Measurements from ENCODE around the gene DNAH17. TPM values are rescaled to one million over a fixed set of nuclear protein-coding genes. Genes with fewer than 3 reads are reported as not detected.

DNAH17 gene
- total and polyA plus RNA-seq, 2 of the 13 experiments (the other 11 are each of a cell fraction or from before 2014, with no cell fraction given): 0.86 to 1.6 TPM

- ChIA-PET CTCF (ENCODE audit: low intra/inter-chr PET ratio, low total read pairs) (no interaction called here), POLR2A (interaction anchor here (0.6 to 3.2 kb wide), 2 partner anchors 10 to 416 kb away, joined by 3 to 11 read pairs; no protein-coding TSS in a partner anchor)
- DNase-seq (ENCODE audit: low spot score) (no peak), ATAC-seq (no peak), FAIRE-seq (no peak)
- Histone ChIP-seq H3K36me3 (replicated peaks in 1 of 2; ENCODE audit: control insufficient read depth in 1 of 2, insufficient read depth in 2 of 2, low read length in 2 of 2) (no peaks in the 10 kb centered on the region), H3K9ac (ENCODE audit: insufficient read depth, low read depth, low read length) (no peak overlapping the region), H3K4me1 (ENCODE audit: insufficient read depth, low read length) (peaks cover 17% of the 10 kb centered on the region), H3K27me3 (ENCODE audit: control insufficient read depth in 1 of 2, insufficient read depth in 2 of 2, low read length in 2 of 2) (peaks cover 0 to 6% of the 10 kb centered on the region in 2 experiments; a peak in 1 of 5 replicates), H3K79me2 (ENCODE audit: insufficient read depth, low read length) (no peaks in the 10 kb centered on the region), H4K20me1 (ENCODE audit: insufficient read depth, low read length) (no peaks in the 10 kb centered on the region), H2AFZ (ENCODE audit: low read length) (no peak overlapping the region), H3K4me2 (ENCODE audit: low read depth, low read length) (no peak overlapping the region), H3K27ac (ENCODE audit: extremely low read length, insufficient read depth, low read length) (no peak overlapping the region), H3K4me3 (replicated peaks in 1 of 3; ENCODE audit: insufficient read depth in 1 of 3, low read depth in 2 of 3, low read length in 3 of 3) (no peak overlapping the region), H3K9me3 (ENCODE audit: low read length) (no peaks in the 10 kb centered on the region)
- whole genome bisulfite sequencing (ENCODE audit: low lambda C conversion rate): 63% methylated on average over 10 of the region's 10 CpGs
- in situ Hi-C loops (cut with HindIII; ENCODE audit: extremely low pct_ligation_motif_present, low pct_unique_long_range_greater_than_20kb) (no loop called here), intact Hi-C loops (cut with micrococcal nuclease; ENCODE audit: unreplicated experiment) (no loop called here)
- TF ChIP-seq, protein P1, sequence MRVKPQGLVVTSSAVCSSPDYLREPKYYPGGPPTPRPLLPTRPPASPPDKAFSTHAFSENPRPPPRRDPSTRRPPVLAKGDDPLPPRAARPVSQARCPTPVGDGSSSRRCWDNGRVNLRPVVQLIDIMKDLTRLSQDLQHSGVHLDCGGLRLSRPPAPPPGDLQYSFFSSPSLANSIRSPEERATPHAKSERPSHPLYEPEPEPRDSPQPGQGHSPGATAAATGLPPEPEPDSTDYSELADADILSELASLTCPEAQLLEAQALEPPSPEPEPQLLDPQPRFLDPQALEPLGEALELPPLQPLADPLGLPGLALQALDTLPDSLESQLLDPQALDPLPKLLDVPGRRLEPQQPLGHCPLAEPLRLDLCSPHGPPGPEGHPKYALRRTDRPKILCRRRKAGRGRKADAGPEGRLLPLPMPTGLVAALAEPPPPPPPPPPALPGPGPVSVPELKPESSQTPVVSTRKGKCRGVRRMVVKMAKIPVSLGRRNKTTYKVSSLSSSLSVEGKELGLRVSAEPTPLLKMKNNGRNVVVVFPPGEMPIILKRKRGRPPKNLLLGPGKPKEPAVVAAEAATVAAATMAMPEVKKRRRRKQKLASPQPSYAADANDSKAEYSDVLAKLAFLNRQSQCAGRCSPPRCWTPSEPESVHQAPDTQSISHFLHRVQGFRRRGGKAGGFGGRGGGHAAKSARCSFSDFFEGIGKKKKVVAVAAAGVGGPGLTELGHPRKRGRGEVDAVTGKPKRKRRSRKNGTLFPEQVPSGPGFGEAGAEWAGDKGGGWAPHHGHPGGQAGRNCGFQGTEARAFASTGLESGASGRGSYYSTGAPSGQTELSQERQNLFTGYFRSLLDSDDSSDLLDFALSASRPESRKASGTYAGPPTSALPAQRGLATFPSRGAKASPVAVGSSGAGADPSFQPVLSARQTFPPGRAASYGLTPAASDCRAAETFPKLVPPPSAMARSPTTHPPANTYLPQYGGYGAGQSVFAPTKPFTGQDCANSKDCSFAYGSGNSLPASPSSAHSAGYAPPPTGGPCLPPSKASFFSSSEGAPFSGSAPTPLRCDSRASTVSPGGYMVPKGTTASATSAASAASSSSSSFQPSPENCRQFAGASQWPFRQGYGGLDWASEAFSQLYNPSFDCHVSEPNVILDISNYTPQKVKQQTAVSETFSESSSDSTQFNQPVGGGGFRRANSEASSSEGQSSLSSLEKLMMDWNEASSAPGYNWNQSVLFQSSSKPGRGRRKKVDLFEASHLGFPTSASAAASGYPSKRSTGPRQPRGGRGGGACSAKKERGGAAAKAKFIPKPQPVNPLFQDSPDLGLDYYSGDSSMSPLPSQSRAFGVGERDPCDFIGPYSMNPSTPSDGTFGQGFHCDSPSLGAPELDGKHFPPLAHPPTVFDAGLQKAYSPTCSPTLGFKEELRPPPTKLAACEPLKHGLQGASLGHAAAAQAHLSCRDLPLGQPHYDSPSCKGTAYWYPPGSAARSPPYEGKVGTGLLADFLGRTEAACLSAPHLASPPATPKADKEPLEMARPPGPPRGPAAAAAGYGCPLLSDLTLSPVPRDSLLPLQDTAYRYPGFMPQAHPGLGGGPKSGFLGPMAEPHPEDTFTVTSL (CRISPR knock-in tag; IDR thresholded peaks at IDR 0.05; ENCODE audit: borderline replicate concordance): no peak
- TF ChIP-seq HNF4A (CRISPR knock-in tag; IDR thresholded peaks at IDR 0.05) (no peak), NR2F1 (CRISPR knock-in tag; IDR thresholded peaks at IDR 0.05) (no peak), MIER2 (CRISPR knock-in tag; IDR thresholded peaks at IDR 0.05) (no peak), ZNF33A (CRISPR knock-in tag; IDR thresholded peaks at IDR 0.05; ENCODE audit: borderline replicate concordance) (no peak), SATB2 (CRISPR knock-in tag; IDR thresholded peaks at IDR 0.05) (no peak), EZH2 (conservative IDR thresholded peaks at IDR 0.05; ENCODE audit: low read depth, low read length) (no peak), SRSF9 (IDR thresholded peaks at IDR 0.05; ENCODE audit: borderline replicate concordance, insufficient read depth, low read depth, low read length, poor library complexity, severe bottlenecking) (no peak), PHF21A (CRISPR knock-in tag; IDR thresholded peaks at IDR 0.05) (no peak), ZNF709 (CRISPR knock-in tag; IDR thresholded peaks at IDR 0.05) (no peak), NFE2 (CRISPR knock-in tag; IDR thresholded peaks at IDR 0.05) (no peak), KMT2B (CRISPR knock-in tag; IDR thresholded peaks at IDR 0.05) (no peak), ZNF564 (CRISPR knock-in tag; IDR thresholded peaks at IDR 0.05) (no peak), ATF3 (CRISPR knock-in tag; IDR thresholded peaks at IDR 0.05) (no peak), HNRNPL (IDR thresholded peaks at IDR 0.05; ENCODE audit: low read depth, low read length) (no peak), ZNF737 (CRISPR knock-in tag; IDR thresholded peaks at IDR 0.05; ENCODE audit: borderline replicate concordance) (no peak), PHB2 (IDR thresholded peaks at IDR 0.05; ENCODE audit: partially characterized antibody) (no peak), FOXC1 (CRISPR knock-in tag; IDR thresholded peaks at IDR 0.05; ENCODE audit: borderline replicate concordance) (no peak), ZBTB7B (CRISPR knock-in tag; IDR thresholded peaks at IDR 0.05) (no peak)
- TF ChIP-seq, protein P2, sequence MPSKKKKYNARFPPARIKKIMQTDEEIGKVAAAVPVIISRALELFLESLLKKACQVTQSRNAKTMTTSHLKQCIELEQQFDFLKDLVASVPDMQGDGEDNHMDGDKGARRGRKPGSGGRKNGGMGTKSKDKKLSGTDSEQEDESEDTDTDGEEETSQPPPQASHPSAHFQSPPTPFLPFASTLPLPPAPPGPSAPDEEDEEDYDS (CRISPR knock-in tag; IDR thresholded peaks at IDR 0.05): no peak
- BruUV-seq (replicated peaks): no TSS peak
These were observed 33.8 kb upstream of the DNAH17 start for GRCh38 chr17:78610951-78611511.

Data from HepG2 (cell line).